SK-N-SH (cell line): ENCODE data around the gene PHLDB2.

Source experiments
- YY1 ChIP-seq: IDR thresholded peaks from 2 replicates; pipeline ENCODE4 v1.4.0; 2012; ENCODE audit warnings: low read depth, mild to moderate bottlenecking
- TF ChIP-seq, protein P1 (sequence below): fragments of 150-350 bp; IDR thresholded peaks from 2 replicates; pipeline ENCODE4 v1.6.1; 2017; ENCODE audit warnings: antibody characterized with exemption, low read length, low read depth, borderline replicate concordance
- TF ChIP-seq, protein P2 (sequence below): IDR thresholded peaks from 2 replicates; pipeline ENCODE4 v1.6.1; 2012; ENCODE audit warnings: mild to moderate bottlenecking, low read depth, low read length, moderate library complexity

DNA sequence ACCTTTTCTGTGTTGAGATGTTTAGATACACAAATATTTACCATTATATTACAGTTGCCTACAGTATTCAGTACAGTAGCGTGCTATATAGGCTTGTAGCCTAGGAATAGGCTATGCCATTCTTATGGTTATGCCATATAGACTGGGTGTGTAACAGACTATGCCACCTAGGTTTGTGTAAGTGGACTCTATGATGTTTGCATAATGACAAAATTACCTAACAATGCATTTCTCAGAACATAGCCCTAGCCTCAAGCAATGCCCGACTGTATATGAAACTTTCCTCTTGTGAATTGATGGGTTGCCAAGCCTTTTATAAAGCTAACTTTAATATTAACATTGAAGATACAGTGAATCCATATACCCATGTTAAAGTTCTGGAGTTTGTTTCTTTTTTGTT lies 10.3 kb upstream of the PHLDB2 start:
- TF ChIP-seq, protein P1, sequence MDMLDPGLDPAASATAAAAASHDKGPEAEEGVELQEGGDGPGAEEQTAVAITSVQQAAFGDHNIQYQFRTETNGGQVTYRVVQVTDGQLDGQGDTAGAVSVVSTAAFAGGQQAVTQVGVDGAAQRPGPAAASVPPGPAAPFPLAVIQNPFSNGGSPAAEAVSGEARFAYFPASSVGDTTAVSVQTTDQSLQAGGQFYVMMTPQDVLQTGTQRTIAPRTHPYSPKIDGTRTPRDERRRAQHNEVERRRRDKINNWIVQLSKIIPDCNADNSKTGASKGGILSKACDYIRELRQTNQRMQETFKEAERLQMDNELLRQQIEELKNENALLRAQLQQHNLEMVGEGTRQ: no peak
- TF ChIP-seq YY1: no peak
- TF ChIP-seq, protein P2, sequence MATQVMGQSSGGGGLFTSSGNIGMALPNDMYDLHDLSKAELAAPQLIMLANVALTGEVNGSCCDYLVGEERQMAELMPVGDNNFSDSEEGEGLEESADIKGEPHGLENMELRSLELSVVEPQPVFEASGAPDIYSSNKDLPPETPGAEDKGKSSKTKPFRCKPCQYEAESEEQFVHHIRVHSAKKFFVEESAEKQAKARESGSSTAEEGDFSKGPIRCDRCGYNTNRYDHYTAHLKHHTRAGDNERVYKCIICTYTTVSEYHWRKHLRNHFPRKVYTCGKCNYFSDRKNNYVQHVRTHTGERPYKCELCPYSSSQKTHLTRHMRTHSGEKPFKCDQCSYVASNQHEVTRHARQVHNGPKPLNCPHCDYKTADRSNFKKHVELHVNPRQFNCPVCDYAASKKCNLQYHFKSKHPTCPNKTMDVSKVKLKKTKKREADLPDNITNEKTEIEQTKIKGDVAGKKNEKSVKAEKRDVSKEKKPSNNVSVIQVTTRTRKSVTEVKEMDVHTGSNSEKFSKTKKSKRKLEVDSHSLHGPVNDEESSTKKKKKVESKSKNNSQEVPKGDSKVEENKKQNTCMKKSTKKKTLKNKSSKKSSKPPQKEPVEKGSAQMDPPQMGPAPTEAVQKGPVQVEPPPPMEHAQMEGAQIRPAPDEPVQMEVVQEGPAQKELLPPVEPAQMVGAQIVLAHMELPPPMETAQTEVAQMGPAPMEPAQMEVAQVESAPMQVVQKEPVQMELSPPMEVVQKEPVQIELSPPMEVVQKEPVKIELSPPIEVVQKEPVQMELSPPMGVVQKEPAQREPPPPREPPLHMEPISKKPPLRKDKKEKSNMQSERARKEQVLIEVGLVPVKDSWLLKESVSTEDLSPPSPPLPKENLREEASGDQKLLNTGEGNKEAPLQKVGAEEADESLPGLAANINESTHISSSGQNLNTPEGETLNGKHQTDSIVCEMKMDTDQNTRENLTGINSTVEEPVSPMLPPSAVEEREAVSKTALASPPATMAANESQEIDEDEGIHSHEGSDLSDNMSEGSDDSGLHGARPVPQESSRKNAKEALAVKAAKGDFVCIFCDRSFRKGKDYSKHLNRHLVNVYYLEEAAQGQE: no peak
